BLaER1 treated with 17β-estradiol and CSF1 and Interleukin-3, amounts not matched to agents 10 nM and 100 nM (cell line): ENCODE results near the gene DNAJB6.

ENCODE experiments used
- H3K27ac ChIP-seq, 11 experiments: shearing (Covaris generic); formaldehyde crosslinking; 2 replicates each; pipeline ENCODE4 v1.8.1; 2022
- H3K27me3 ChIP-seq, 11 experiments: shearing (Covaris generic); formaldehyde crosslinking; 2 replicates each; pipeline ENCODE4 v1.8.1; 2022
- H3K36me3 ChIP-seq, 11 experiments: shearing (Covaris generic); formaldehyde crosslinking; 2 replicates each; pipeline ENCODE4 v1.8.1; 2022
- H3K4me1 ChIP-seq, 10 experiments: shearing (Covaris generic); formaldehyde crosslinking; 2 replicates each; pipeline ENCODE4 v1.8.1; 2022
- H3K4me2 ChIP-seq, 11 experiments: shearing (Covaris generic); formaldehyde crosslinking; 2 replicates each; pipeline ENCODE4 v1.8.1; 2022
- H3K4me3 ChIP-seq, 10 experiments: shearing (Covaris generic); formaldehyde crosslinking; 2 replicates each; pipeline ENCODE4 v1.8.1; 2022
- H3K9ac ChIP-seq, 11 experiments: shearing (Covaris generic); formaldehyde crosslinking; 2 replicates each; pipeline ENCODE4 v1.8.1; 2022
- H3K9me3 ChIP-seq, 11 experiments: shearing (Covaris generic); formaldehyde crosslinking; replicated peaks in 1 of 11; 2 replicates each; pipeline ENCODE4 v1.8.1; 2022
- H4K20me1 ChIP-seq, 11 experiments: shearing (Covaris generic); formaldehyde crosslinking; 2 replicates each; pipeline ENCODE4 v1.8.1; 2022
- Cebpa-rat ChIP-seq, 11 experiments: shearing (Covaris generic); IDR thresholded peaks; 2 replicates each; pipeline ENCODE4 v1.8.1; 2022

The DNAJB6 gene

GRCh38 chr7:157368955-157369354, 32.2 kb downstream of the DNAJB6 start:
- Histone ChIP-seq H3K4me2 (no peak overlapping the region), H3K9ac (no peak overlapping the region), H3K4me1 (peaks cover 0 to 37% (median 12%) of the 10 kb centered on the region in 10 experiments; a peak in 14 of 20 replicates), H3K9me3 (no peaks in the 10 kb centered on the region), H3K27me3 (no peaks in the 10 kb centered on the region), H3K4me3 (no peak overlapping the region), H3K36me3 (peaks cover 98 to 100% (median 100%) of the 10 kb centered on the region in 11 experiments), H4K20me1 (peaks cover 89 to 100% (median 99%) of the 10 kb centered on the region in 11 experiments), H3K27ac (no peak overlapping the region)
- no peak for TF ChIP-seq Cebpa-rat (IDR thresholded peaks at IDR 0.05)

GRCh38 chr7:157370742-157371141, 33.9 kb downstream of the DNAJB6 start:
- Histone ChIP-seq H3K27me3 (no peaks in the 10 kb centered on the region), H3K4me3 (no peak overlapping the region), H4K20me1 (peaks cover 89 to 100% (median 99%) of the 10 kb centered on the region in 11 experiments), H3K9ac (no peak overlapping the region), H3K36me3 (peaks cover 98 to 100% (median 100%) of the 10 kb centered on the region in 11 experiments), H3K27ac (no peak overlapping the region), H3K4me1 (peaks cover 12 to 46% (median 25%) of the 10 kb centered on the region in 10 experiments), H3K9me3 (no peaks in the 10 kb centered on the region), H3K4me2 (no peak overlapping the region)
- TF ChIP-seq Cebpa-rat (IDR thresholded peaks at IDR 0.05), result no peak

- H3K27ac ChIP-seq, result no peak overlapping the region
- H3K9ac ChIP-seq, result no peak overlapping the region
- no peaks in the 10 kb centered on the region for H3K9me3 ChIP-seq
- H4K20me1 ChIP-seq, result peaks cover 89 to 100% (median 99%) of the 10 kb centered on the region in 11 experiments
- H3K36me3 ChIP-seq, result peaks cover 98 to 100% (median 100%) of the 10 kb centered on the region in 11 experiments
- H3K4me1 ChIP-seq, result peaks cover 17 to 49% (median 30%) of the 10 kb centered on the region in 10 experiments
- no peak for TF ChIP-seq Cebpa-rat (IDR thresholded peaks at IDR 0.05)
- H3K4me2 ChIP-seq, result no peak overlapping the region
- no peak overlapping the region for H3K4me3 ChIP-seq
- no peaks in the 10 kb centered on the region for H3K27me3 ChIP-seq
These were observed 34.5 kb downstream of the DNAJB6 start for GRCh38 chr7:157371296-157371695.

- no peak overlapping the region for H3K9ac ChIP-seq
- peak overlapping the region in 2 of 11 experiments; percentile 5 to 6; a peak in 2 of 22 replicates for H3K4me2 ChIP-seq
- peak overlapping the region in 2 of 11 experiments; percentile 0 to 30; a peak in 2 of 22 replicates for H3K27ac ChIP-seq
- H3K36me3 ChIP-seq, result peaks cover 98 to 100% (median 99%) of the 10 kb centered on the region in 11 experiments
- H4K20me1 ChIP-seq, result peaks cover 89 to 100% (median 99%) of the 10 kb centered on the region in 11 experiments
- H3K4me3 ChIP-seq, result no peak overlapping the region
- no peaks in the 10 kb centered on the region for H3K27me3 ChIP-seq
- no peaks in the 10 kb centered on the region for H3K9me3 ChIP-seq
- H3K4me1 ChIP-seq, result peaks cover 30 to 55% (median 42%) of the 10 kb centered on the region in 10 experiments
- TF ChIP-seq Cebpa-rat (IDR thresholded peaks at IDR 0.05), result no peak
These were observed 35.8 kb downstream of the DNAJB6 start for GRCh38 chr7:157372300-157373232.

GRCh38 chr7:157373493-157373892, 36.7 kb downstream of the DNAJB6 start:
- no peak for TF ChIP-seq Cebpa-rat (IDR thresholded peaks at IDR 0.05)
- Histone ChIP-seq H3K4me2 (peak overlapping the region in 3 of 11 experiments; percentile 6 to 30 (median 29); a peak in 2 of 22 replicates), H4K20me1 (peaks cover 90 to 100% (median 99%) of the 10 kb centered on the region in 11 experiments), H3K9me3 (no peaks in the 10 kb centered on the region), H3K9ac (no peak overlapping the region), H3K4me3 (no peak overlapping the region), H3K27ac (no peak overlapping the region), H3K36me3 (peaks cover 98 to 100% (median 99%) of the 10 kb centered on the region in 11 experiments), H3K27me3 (no peaks in the 10 kb centered on the region), H3K4me1 (peaks cover 39 to 65% (median 52%) of the 10 kb centered on the region in 10 experiments)

- peak overlapping the region in 2 of 11 experiments; percentile 12 to 29; a peak in 1 of 22 replicates for H3K9ac ChIP-seq
- H3K4me2 ChIP-seq, result peak overlapping the region; percentile 10 to 62 (median 30); a peak in 16 of 22 replicates
- no peak for TF ChIP-seq Cebpa-rat (IDR thresholded peaks at IDR 0.05)
- no peaks in the 10 kb centered on the region for H3K27me3 ChIP-seq
- H3K36me3 ChIP-seq, result peaks cover 95 to 100% (median 98%) of the 10 kb centered on the region in 11 experiments
- H3K4me1 ChIP-seq, result peaks cover 40 to 69% (median 52%) of the 10 kb centered on the region in 10 experiments
- H3K4me3 ChIP-seq, result no peak overlapping the region
- H3K27ac ChIP-seq, result peak overlapping the region in 7 of 11 experiments; percentile 8 to 63 (median 25); a peak in 8 of 22 replicates
- no peaks in the 10 kb centered on the region for H3K9me3 ChIP-seq
- H4K20me1 ChIP-seq, result peaks cover 99 to 100% (median 100%) of the 10 kb centered on the region in 11 experiments
These were observed 38.6 kb downstream of the DNAJB6 start for GRCh38 chr7:157375410-157375809.

GRCh38 chr7:157377436-157378124, 40.8 kb downstream of the DNAJB6 start:
- Histone ChIP-seq H4K20me1 (peaks cover 98 to 100% (median 100%) of the 10 kb centered on the region in 11 experiments), H3K9ac (no peak overlapping the region), H3K27ac (peak overlapping the region in 1 of 11 experiments; percentile 50; a peak in 1 of 22 replicates), H3K36me3 (peaks cover 95 to 100% (median 98%) of the 10 kb centered on the region in 11 experiments), H3K9me3 (no peaks in the 10 kb centered on the region), H3K4me2 (peak overlapping the region in 5 of 11 experiments; percentile 13 to 42 (median 22); a peak in 8 of 22 replicates), H3K4me1 (peaks cover 40 to 67% (median 49%) of the 10 kb centered on the region in 10 experiments), H3K4me3 (no peak overlapping the region), H3K27me3 (no peaks in the 10 kb centered on the region)
- no peak for TF ChIP-seq Cebpa-rat (IDR thresholded peaks at IDR 0.05)

GRCh38 chr7:157378390-157378789, 41.6 kb downstream of the DNAJB6 start:
- peak overlapping the region in 5 of 11 experiments; percentile 13 to 42 (median 22); a peak in 5 of 22 replicates for H3K4me2 ChIP-seq
- 0 out of 22 replicates have a peak overlapping the region, but pooled peaks of 1 of the 11 experiments have one; percentile 16 for H3K27ac ChIP-seq
- H3K27me3 ChIP-seq, result no peaks in the 10 kb centered on the region
- H3K36me3 ChIP-seq, result peaks cover 95 to 100% (median 98%) of the 10 kb centered on the region in 11 experiments
- H3K9me3 ChIP-seq, result no peaks in the 10 kb centered on the region
- peaks cover 34 to 65% (median 45%) of the 10 kb centered on the region in 10 experiments for H3K4me1 ChIP-seq
- H4K20me1 ChIP-seq, result peaks cover 97 to 100% (median 100%) of the 10 kb centered on the region in 11 experiments
- no peak overlapping the region for H3K4me3 ChIP-seq
- TF ChIP-seq Cebpa-rat (IDR thresholded peaks at IDR 0.05), result no peak
- no peak overlapping the region; a peak in 1 of 22 replicates for H3K9ac ChIP-seq
